HepG2 (cell line): ENCODE data around the gene ANXA6. TPM values are rescaled to one million over a fixed set of nuclear protein-coding genes. Genes with fewer than 3 reads are reported as not detected.
A peak's percentile ranks its signal among the peaks of the same experiment; 100 is the strongest.

Experiments used
- ATAC-seq: fragments of 200-7000 bp; cut with Tn5 transposase; 3 replicates; pipeline ENCODE4 v1.9.1; 2020; ENCODE audit warnings: mild to moderate bottlenecking, moderate library complexity
- Bru-seq: library from RNA; stranded (reverse); fragments of 400-500 nt; gene quantifications from one replicate; lab custom pipeline; 2021; lab: Mats Ljungman, UMichigan
- BruChase-seq, 2 experiments: library from RNA; stranded (reverse); fragments of 400-500 nt; gene quantifications; one replicate each; lab custom pipeline; 2021; lab: Mats Ljungman, UMichigan
- BruUV-seq: library from RNA; stranded (reverse); fragments of 400-500 nt; replicated peaks from 2 replicates; lab custom pipeline; 2021; lab: Mats Ljungman, UMichigan
- CTCF ChIA-PET: fragments of 300-600 bp; formaldehyde crosslinking; extraction: SDS; loops from one replicate; lab custom pipeline; 2021; ENCODE audit warnings: low total read pairs, inconsistent platforms, low intra/inter-chr PET ratio; lab: Yijun Ruan, JAX
- POLR2A ChIA-PET: fragments of 350-600 bp; sonication (Branson Sonifier 250); formaldehyde crosslinking; loops from one replicate; lab custom pipeline; 2020; ENCODE audit warnings: antibody characterized with exemption, inconsistent platforms; lab: Yijun Ruan, JAX
- DNase-seq: peaks from one replicate; pipeline ENCODE4 v3.0.0-alpha.2; 2015; ENCODE audit warnings: low spot score
- FAIRE-seq: peaks from 3 replicates; lab custom pipeline; 2011; peaks lifted over from hg19 to GRCh38; lab: Jason Lieb, UNC
- H2AFZ ChIP-seq: one replicate; pipeline ENCODE4 v1.6.1; 2011; ENCODE audit warnings: low read length, inconsistent platforms
- H3K27ac ChIP-seq: fragments of 300-600 bp; 3 replicates; pipeline ENCODE4 v1.8.0; 2011; ENCODE audit warnings: mixed run types, mild to moderate bottlenecking, mixed read lengths, low read length, inconsistent platforms; ENCODE audit not compliant: insufficient read depth; ENCODE audit errors: extremely low read length
- H3K27me3 ChIP-seq, 2 experiments: fragments of 200-600 bp in 1 of 2; 2 replicates in 1 of 2; 3 replicates in 1 of 2; pipeline versions ENCODE4 v1.6.0 to v1.8.0; 2011; ENCODE audit warnings: low read length in 2 of 2, mild to moderate bottlenecking in 2 of 2, moderate library complexity in 2 of 2, inconsistent platforms in 1 of 2; ENCODE audit not compliant: insufficient read depth in 2 of 2, control insufficient read depth in 1 of 2
- H3K36me3 ChIP-seq, 2 experiments: fragments of 200-600 bp in 1 of 2; replicated peaks in 1 of 2; 2 replicates in 1 of 2; 3 replicates in 1 of 2; pipeline versions ENCODE4 v1.5.1 to v1.8.0; 2011; ENCODE audit warnings: low read length in 2 of 2, inconsistent platforms in 1 of 2; ENCODE audit not compliant: insufficient read depth in 2 of 2, control insufficient read depth in 1 of 2
- H3K4me1 ChIP-seq: 2 replicates; pipeline ENCODE4 v1.5.1; 2012; ENCODE audit warnings: low read length, inconsistent platforms; ENCODE audit not compliant: insufficient read depth
- H3K4me2 ChIP-seq: 2 replicates; pipeline ENCODE4 v1.6.0; 2011; ENCODE audit warnings: low read depth, low read length, inconsistent platforms
- H3K4me3 ChIP-seq, 3 experiments: fragments of 200-600 bp in 1 of 3; sonication (generic), shearing (Covaris generic) in 1 of 3; replicated peaks in 1 of 3; 2 replicates each; pipeline ENCODE4 v1.5.1; 2011 to 2016; ENCODE audit warnings: low read length in 3 of 3, inconsistent platforms in 2 of 3, low read depth in 2 of 3, mild to moderate bottlenecking in 2 of 3, control low read depth in 1 of 3, mixed read lengths in 1 of 3; ENCODE audit not compliant: insufficient read depth in 1 of 3
- H3K79me2 ChIP-seq: one replicate; pipeline ENCODE4 v1.6.1; 2011; ENCODE audit warnings: low read length, inconsistent platforms; ENCODE audit not compliant: insufficient read depth
- H3K9ac ChIP-seq: 2 replicates; pipeline ENCODE4 v1.6.0; 2011; ENCODE audit warnings: mild to moderate bottlenecking, low read depth, low read length, inconsistent platforms; ENCODE audit not compliant: insufficient read depth
- H3K9me3 ChIP-seq: 2 replicates; pipeline ENCODE4 v1.5.1; 2012; ENCODE audit warnings: mild to moderate bottlenecking, low read length
- H4K20me1 ChIP-seq: 2 replicates; pipeline ENCODE4 v1.6.0; 2011; ENCODE audit warnings: inconsistent platforms, mild to moderate bottlenecking, low read length, moderate library complexity; ENCODE audit not compliant: insufficient read depth
- ARNT2 ChIP-seq: sonication (generic); formaldehyde crosslinking; IDR thresholded peaks from 2 replicates; pipeline ENCODE4 v1.8.0; 2022; ENCODE audit warnings: mild to moderate bottlenecking, low read depth, missing genetic modification reagents, moderate library complexity
- CREB1 ChIP-seq, 2 experiments: fragments of 450-650 bp in 1 of 2; IDR thresholded peaks; 2 replicates each; pipeline ENCODE4 v1.6.1; 2016 to 2017; ENCODE audit warnings: control low read depth in 1 of 2, mild to moderate bottlenecking in 1 of 2, missing compliant biosample characterization in 1 of 2, missing genetic modification characterization in 1 of 2
- GATA4 ChIP-seq: sonication (generic); IDR thresholded peaks from 2 replicates; pipeline ENCODE4 v1.6.1; 2016; ENCODE audit warnings: antibody characterized with exemption, low read depth, borderline replicate concordance
- HNRNPUL1 ChIP-seq: fragments of 200-400 bp; formaldehyde crosslinking; IDR thresholded peaks from 2 replicates; pipeline ENCODE4 v1.6.1; 2017; ENCODE audit warnings: low read depth, mild to moderate bottlenecking, low read length, moderate library complexity
- HOXA7 ChIP-seq: sonication (generic); formaldehyde crosslinking; IDR thresholded peaks from 2 replicates; pipeline ENCODE4 v1.8.1; 2022; ENCODE audit warnings: mild to moderate bottlenecking, missing genetic modification reagents, moderate library complexity
- MAX ChIP-seq: IDR thresholded peaks from 2 replicates; pipeline ENCODE4 v1.6.1; 2012; ENCODE audit warnings: inconsistent platforms
- PITX1 ChIP-seq: sonication (generic); formaldehyde crosslinking; IDR thresholded peaks from 2 replicates; pipeline ENCODE4 v1.5.1; 2020; ENCODE audit warnings: mild to moderate bottlenecking, missing genetic modification reagents
- RFXANK ChIP-seq: IDR thresholded peaks from 2 replicates; pipeline ENCODE4 v1.6.1; 2016
- RXRA ChIP-seq: sonication (generic); formaldehyde crosslinking; IDR thresholded peaks from 2 replicates; pipeline ENCODE4 v1.5.1; 2020; ENCODE audit warnings: missing genetic modification reagents
- ZFP90 ChIP-seq: sonication (generic); formaldehyde crosslinking; IDR thresholded peaks from 2 replicates; pipeline ENCODE4 v1.8.0; 2022; ENCODE audit warnings: missing genetic modification reagents, mild to moderate bottlenecking, inconsistent platforms, borderline replicate concordance
- ZNF264 ChIP-seq: sonication (generic); formaldehyde crosslinking; IDR thresholded peaks from 2 replicates; pipeline ENCODE4 v1.4.0; 2020; ENCODE audit warnings: missing genetic modification reagents
- ZNF296 ChIP-seq: sonication (generic); formaldehyde crosslinking; conservative IDR thresholded peaks from 2 replicates; pipeline ENCODE4 v1.5.0; 2020; ENCODE audit warnings: mild to moderate bottlenecking, missing genetic modification reagents
- ZNF468 ChIP-seq: sonication (generic); formaldehyde crosslinking; IDR thresholded peaks from 2 replicates; pipeline ENCODE4 v1.8.0; 2022; ENCODE audit warnings: mild to moderate bottlenecking, moderate library complexity, missing genetic modification reagents
- ZNF775 ChIP-seq: sonication (generic); formaldehyde crosslinking; IDR thresholded peaks from 2 replicates; pipeline ENCODE4 v1.4.0; 2020; ENCODE audit warnings: missing genetic modification reagents, mild to moderate bottlenecking, moderate library complexity, borderline replicate concordance
- WGBS: methylation state at CpG from one replicate; pipeline ENCODE4 v1.1.6; 2017; ENCODE audit warnings: low lambda C conversion rate; 5-methylcytosine and 5-hydroxymethylcytosine counted together
- in situ Hi-C: cut with HindIII; loops from 2 replicates; pipeline ENCODE4 v1.10.0; 2017; ENCODE audit warnings: low pct_unique_long_range_greater_than_20kb; ENCODE audit not compliant: extremely low pct_ligation_motif_present
- intact Hi-C: fragments of 100-400 bp; cut with micrococcal nuclease; formaldehyde crosslinking; loops from one replicate; pipeline ENCODE4 v1.10.0; 2022; ENCODE audit not compliant: unreplicated experiment
- long read RNA-seq, 2 experiments: library from RNA in 1 of 2; library from polyadenylated mRNA in 1 of 2; stranded (forward) in 1 of 2; unstranded in 1 of 2; transcript quantifications; one replicate each; pipeline ENCODE4 v2.0.0, GENCODE V29; 2019 to 2022
- polyA minus RNA-seq, 3 experiments: library from RNA; depleted of rRNA, polyadenylated mRNA; stranded (reverse); fragments of >200 nt; gene quantifications; 2 replicates each; pipeline ENCODE4 v1.2.3, GENCODE V29; 2011; ENCODE audit warnings: low replicate concordance in 1 of 3
- polyA plus RNA-seq, 8 experiments: library from polyadenylated mRNA; depleted of rRNA in 3 of 8; stranded (reverse) in 7 of 8; unstranded in 1 of 8; fragments of >200 nt; fragmentation: Illumina TruSeq in 4 of 8; extraction: Trizol in 4 of 8; gene quantifications; 2 replicates each; pipeline versions ENCODE4 v1.2.1 to v1.2.3, GENCODE V29; 2011 to 2016; ENCODE audit warnings: low read depth in 4 of 8, missing spikeins in 1 of 8, mixed read lengths in 1 of 8; ENCODE audit not compliant: insufficient read depth in 1 of 8
- total RNA-seq, 5 experiments: library from RNA; depleted of rRNA; stranded (reverse); fragments of >200 nt; fragmentation: Illumina TruSeq; extraction: Trizol; gene quantifications; 2 replicates each; pipeline ENCODE4 v1.2.3, GENCODE V29; 2016; ENCODE audit warnings: low read depth in 1 of 5
- TF ChIP-seq, protein P1 (sequence below): sonication (generic); formaldehyde crosslinking; IDR thresholded peaks from 2 replicates; pipeline ENCODE4 v1.4.0; 2020; ENCODE audit warnings: missing genetic modification reagents
- TF ChIP-seq, protein P2 (sequence below): sonication (generic); formaldehyde crosslinking; conservative IDR thresholded peaks from 2 replicates; pipeline ENCODE4 v1.4.0; 2020; ENCODE audit warnings: missing genetic modification reagents

The ANXA6 gene
- total RNA-seq (2016; rRNA removed; fragmentation: Illumina TruSeq; extraction: Trizol): 125 and 154 TPM in 2 replicates
- 13.0 and 15.5 TPM in 2 replicates for total RNA-seq (2016; cell fraction: cytosol; rRNA removed; fragmentation: Illumina TruSeq; extraction: Trizol; ENCODE audit: low read depth)
- 125 and 156 TPM in 2 replicates for total RNA-seq (2016; cell fraction: insoluble cytoplasmic fraction; rRNA removed; fragmentation: Illumina TruSeq; extraction: Trizol)
- total RNA-seq (2016; cell fraction: membrane; rRNA removed; fragmentation: Illumina TruSeq; extraction: Trizol): 28.1 and 29.3 TPM in 2 replicates
- total RNA-seq (2016; cell fraction: nucleus; rRNA removed; fragmentation: Illumina TruSeq; extraction: Trizol): 84.2 and 86.1 TPM in 2 replicates
- 103 and 120 TPM in 2 replicates for polyA plus RNA-seq (2011; rRNA removed)
- 124 and 134 TPM in 2 replicates for polyA plus RNA-seq (2011; cell fraction: cytosol; rRNA removed)
- polyA plus RNA-seq (2011; cell fraction: nucleus; rRNA removed): 132 and 143 TPM in 2 replicates
- polyA plus RNA-seq (2012): 69.6 and 82.1 TPM in 2 replicates
- 9.6 and 11.8 TPM in 2 replicates for polyA plus RNA-seq (2016; cell fraction: cytosol; fragmentation: Illumina TruSeq; extraction: Trizol; ENCODE audit: low read depth)
- 126 and 134 TPM in 2 replicates for polyA plus RNA-seq (2016; cell fraction: insoluble cytoplasmic fraction; fragmentation: Illumina TruSeq; extraction: Trizol; ENCODE audit: low read depth)
- 18.1 and 19.2 TPM in 2 replicates for polyA plus RNA-seq (2016; cell fraction: membrane; fragmentation: Illumina TruSeq; extraction: Trizol; ENCODE audit: low read depth)
- polyA plus RNA-seq (2016; cell fraction: nucleus; fragmentation: Illumina TruSeq; extraction: Trizol; ENCODE audit: insufficient read depth, low read depth): 81.8 and 98.3 TPM in 2 replicates
- 67.1 and 157 TPM in 2 replicates for polyA minus RNA-seq (2011; rRNA and poly(A)+ RNA removed; ENCODE audit: low replicate concordance)
- polyA minus RNA-seq (2011; cell fraction: cytosol; rRNA and poly(A)+ RNA removed): 96.9 and 110 TPM in 2 replicates
- 81.6 and 116 TPM in 2 replicates for polyA minus RNA-seq (2011; cell fraction: nucleus; rRNA and poly(A)+ RNA removed)
- percentile 67 among the genes with signal in this experiment for Bru-seq, nascent RNA
- percentile 60 among the genes with signal in this experiment for BruChase-seq, experiment 1, labeled RNA remaining after a 6-hour chase
- BruChase-seq, experiment 2, labeled RNA remaining after a 2-hour chase: percentile 64 among the genes with signal in this experiment
- long read RNA-seq, experiment 1, transcript ANXA6-201 (26 exons, 2,593 nt): major isoform, 63 of 108 reads
- long read RNA-seq, experiment 1, partial matches to known transcripts: 16 of 108 reads
- long read RNA-seq, experiment 1, other reads (novel, unspliced or antisense): 29 of 108 reads
- long read RNA-seq, experiment 2, transcript ANXA6-201 (26 exons, 2,593 nt): major isoform, 22 of 106 reads
- long read RNA-seq, experiment 2, partial matches to known transcripts: 45 of 106 reads
- long read RNA-seq, experiment 2, other reads (novel, unspliced or antisense): 39 of 106 reads

DNA sequence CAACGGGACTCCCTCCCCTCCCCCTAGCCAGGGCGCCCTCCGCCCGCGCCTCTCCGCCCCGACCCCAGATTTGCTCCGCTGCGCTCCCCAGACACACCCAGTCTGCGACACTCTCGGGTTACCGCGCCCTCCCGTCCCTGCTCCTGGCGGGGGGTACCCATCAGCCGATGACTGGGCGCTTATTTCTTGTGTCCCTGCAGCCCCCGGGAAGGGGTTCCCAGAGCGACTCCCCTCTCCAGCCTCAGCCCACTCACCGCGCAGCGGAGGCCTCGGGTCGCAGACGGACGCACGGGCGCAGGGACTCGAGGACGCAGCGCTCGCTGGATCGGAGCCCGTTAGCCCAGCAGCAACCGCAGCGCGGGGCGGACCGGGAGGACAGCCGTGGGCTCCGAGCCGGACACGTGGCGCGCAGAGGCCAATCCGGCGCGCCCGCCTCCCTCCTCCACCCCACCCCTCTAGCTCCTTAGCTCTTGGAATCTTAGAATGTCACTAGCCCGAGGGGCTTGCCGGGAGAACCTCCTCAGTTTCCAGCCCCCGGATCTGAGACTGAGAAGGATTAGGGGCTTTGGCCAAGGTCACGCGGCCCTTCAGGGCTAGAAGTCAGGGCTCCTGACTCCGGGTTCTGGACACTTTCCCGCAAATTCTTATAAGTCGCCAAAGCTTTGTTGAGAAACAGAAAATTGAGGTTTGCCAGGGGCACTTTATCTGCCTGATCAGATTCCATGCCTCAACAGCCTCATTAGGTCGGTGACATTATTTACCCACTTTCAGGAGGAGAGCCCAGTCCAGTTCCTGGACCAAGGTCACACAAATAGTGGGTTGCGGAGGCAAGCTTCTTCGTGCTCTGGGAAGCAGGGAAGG, at the start of gene ANXA6:
Gene ANXA6, minus strand, starts transcription at position 354 of the 861 bp plus-strand sequence. CDS start 9,878 bp downstream, outside the sequence.
- H3K9ac ChIP-seq: peak within 1 kb of the TSS; percentile 67
- BruUV-seq: no TSS peak
- H3K27ac ChIP-seq: peak within 1 kb of the TSS; percentile 74
- peaks cover 46% of the 10 kb centered on the region for H3K4me1 ChIP-seq
- H3K36me3 ChIP-seq: 0 out of 5 replicates have a peak, but pooled peaks cover 0 to 3% of the 10 kb centered on the region in 2 experiments
- H3K79me2 ChIP-seq: peaks cover 39% of the 10 kb centered on the region
- WGBS: 4% methylated on average over 5 of the region's 60 CpGs
- peak within 1 kb of the TSS; percentile 96 for H3K4me2 ChIP-seq
- no peaks in the 10 kb centered on the region for H3K27me3 ChIP-seq
- no peaks in the 10 kb centered on the region for H3K9me3 ChIP-seq
- ChIA-PET CTCF (no interaction called here), POLR2A (interaction anchor here (0.7 to 1.9 kb wide), 7 partner anchors 10 to 137 kb away, joined by 3 to 7 read pairs (median 3); partner anchors contain the start of genes CCDC69, GM2A, GPX3 and TNIP1)
- peak within 1 kb of the TSS; percentile 74 to 80 (median 77) for H3K4me3 ChIP-seq
- peak within 1 kb of the TSS; percentile 56 for H2AFZ ChIP-seq
- no peaks in the 10 kb centered on the region; the same call in 1 of the 2 replicates for H4K20me1 ChIP-seq
- intact Hi-C loops (no loop called here), in situ Hi-C loops (no loop called here)
- peak; percentile 22 for DNase-seq
- FAIRE-seq: peak; percentile 49
- ATAC-seq: peak; percentile 86
- TF ChIP-seq HNRNPUL1 (no peak), RXRA (CRISPR knock-in tag) (no peak; the same call in 1 of the 2 replicates), MAX (peak; percentile 93), ZFP90 (CRISPR knock-in tag) (no peak), ZNF775 (no peak), PITX1 (CRISPR knock-in tag) (peak; percentile 66), ZNF264 (CRISPR knock-in tag) (no peak), CREB1 (IDR thresholded peaks at IDR 0.05) (no peak), CREB1 (CRISPR knock-in tag; IDR thresholded peaks at IDR 0.05) (no peak), RFXANK (no peak), ARNT2 (CRISPR knock-in tag) (no peak; the same call in 1 of the 2 replicates), HOXA7 (CRISPR knock-in tag) (no peak), GATA4 (no peak), ZNF296 (CRISPR knock-in tag) (no peak; the same call in 1 of the 2 replicates), ZNF468 (no peak)
- TF ChIP-seq, protein P1, sequence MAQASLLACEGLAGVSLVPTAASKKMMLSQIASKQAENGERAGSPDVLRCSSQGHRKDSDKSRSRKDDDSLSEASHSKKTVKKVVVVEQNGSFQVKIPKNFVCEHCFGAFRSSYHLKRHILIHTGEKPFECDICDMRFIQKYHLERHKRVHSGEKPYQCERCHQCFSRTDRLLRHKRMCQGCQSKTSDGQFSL (CRISPR knock-in tag): no peak
- TF ChIP-seq, protein P2, sequence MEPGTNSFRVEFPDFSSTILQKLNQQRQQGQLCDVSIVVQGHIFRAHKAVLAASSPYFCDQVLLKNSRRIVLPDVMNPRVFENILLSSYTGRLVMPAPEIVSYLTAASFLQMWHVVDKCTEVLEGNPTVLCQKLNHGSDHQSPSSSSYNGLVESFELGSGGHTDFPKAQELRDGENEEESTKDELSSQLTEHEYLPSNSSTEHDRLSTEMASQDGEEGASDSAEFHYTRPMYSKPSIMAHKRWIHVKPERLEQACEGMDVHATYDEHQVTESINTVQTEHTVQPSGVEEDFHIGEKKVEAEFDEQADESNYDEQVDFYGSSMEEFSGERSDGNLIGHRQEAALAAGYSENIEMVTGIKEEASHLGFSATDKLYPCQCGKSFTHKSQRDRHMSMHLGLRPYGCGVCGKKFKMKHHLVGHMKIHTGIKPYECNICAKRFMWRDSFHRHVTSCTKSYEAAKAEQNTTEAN (CRISPR knock-in tag): 0 out of 2 replicates have a peak, but pooled peaks have one; percentile 40
